Endothelial cell (in vitro differentiated cells): ENCODE measurements around the gene XRCC4. TPM values are rescaled to one million over a fixed set of nuclear protein-coding genes. Genes with fewer than 3 reads are reported as not detected.

Experiments used
- DNase-seq: peaks from one replicate; pipeline ENCODE4 v3.0.0; 2021; ENCODE audit warnings: low spot score
- H3K27ac Mint-ChIP-seq: one replicate; pipeline ENCODE4 v1.8.0; 2021; ENCODE audit warnings: mixed read lengths, inconsistent platforms; ENCODE audit not compliant: unreplicated experiment
- H3K27me3 Mint-ChIP-seq: one replicate; pipeline ENCODE4 v1.8.0; 2021; ENCODE audit warnings: mild to moderate bottlenecking, moderate library complexity, mixed read lengths, inconsistent platforms; ENCODE audit not compliant: unreplicated experiment
- H3K36me3 Mint-ChIP-seq: one replicate; pipeline ENCODE4 v1.8.0; 2021; ENCODE audit warnings: mild to moderate bottlenecking, low read depth, mixed read lengths, inconsistent platforms; ENCODE audit not compliant: unreplicated experiment
- H3K4me1 Mint-ChIP-seq: one replicate; pipeline ENCODE4 v1.8.0; 2021; ENCODE audit warnings: mild to moderate bottlenecking, mixed read lengths, inconsistent platforms; ENCODE audit not compliant: unreplicated experiment
- H3K4me3 Mint-ChIP-seq: one replicate; pipeline ENCODE4 v1.8.0; 2021; ENCODE audit warnings: mild to moderate bottlenecking, mixed read lengths, inconsistent platforms; ENCODE audit not compliant: unreplicated experiment
- H3K9me3 Mint-ChIP-seq: one replicate; pipeline ENCODE4 v1.8.0; 2021; ENCODE audit warnings: mixed read lengths, inconsistent platforms; ENCODE audit not compliant: unreplicated experiment
- total RNA-seq: library from RNA; stranded (reverse); fragmentation: NEBNext Ultra II Directional; extraction: Animal tissue kit (Norgen Biotek cat#: 25700); gene quantifications from one replicate; pipeline ENCODE4 v1.2.1, GENCODE V29; 2021; ENCODE audit not compliant: unreplicated experiment
- TF ChIP-seq, protein P1 (sequence below): fragments of 200-600 bp; sonication (generic); IDR thresholded peaks from one replicate; pipeline ENCODE4 v1.5.0; 2021; ENCODE audit warnings: antibody characterized with exemption; ENCODE audit not compliant: unreplicated experiment

The XRCC4 gene
- total RNA-seq, 1 donor from 2014 or later = 6.8 TPM

- no peak for DNase-seq
- Mint-ChIP-seq H3K4me3 (no peak overlapping the region), H3K27me3 (peaks cover 4% of the 10 kb centered on the region), H3K36me3 (peaks cover 6% of the 10 kb centered on the region), H3K4me1 (no peaks in the 10 kb centered on the region), H3K9me3 (no peaks in the 10 kb centered on the region), H3K27ac (no peak overlapping the region)
- TF ChIP-seq, protein P1, sequence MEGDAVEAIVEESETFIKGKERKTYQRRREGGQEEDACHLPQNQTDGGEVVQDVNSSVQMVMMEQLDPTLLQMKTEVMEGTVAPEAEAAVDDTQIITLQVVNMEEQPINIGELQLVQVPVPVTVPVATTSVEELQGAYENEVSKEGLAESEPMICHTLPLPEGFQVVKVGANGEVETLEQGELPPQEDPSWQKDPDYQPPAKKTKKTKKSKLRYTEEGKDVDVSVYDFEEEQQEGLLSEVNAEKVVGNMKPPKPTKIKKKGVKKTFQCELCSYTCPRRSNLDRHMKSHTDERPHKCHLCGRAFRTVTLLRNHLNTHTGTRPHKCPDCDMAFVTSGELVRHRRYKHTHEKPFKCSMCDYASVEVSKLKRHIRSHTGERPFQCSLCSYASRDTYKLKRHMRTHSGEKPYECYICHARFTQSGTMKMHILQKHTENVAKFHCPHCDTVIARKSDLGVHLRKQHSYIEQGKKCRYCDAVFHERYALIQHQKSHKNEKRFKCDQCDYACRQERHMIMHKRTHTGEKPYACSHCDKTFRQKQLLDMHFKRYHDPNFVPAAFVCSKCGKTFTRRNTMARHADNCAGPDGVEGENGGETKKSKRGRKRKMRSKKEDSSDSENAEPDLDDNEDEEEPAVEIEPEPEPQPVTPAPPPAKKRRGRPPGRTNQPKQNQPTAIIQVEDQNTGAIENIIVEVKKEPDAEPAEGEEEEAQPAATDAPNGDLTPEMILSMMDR = no peak
Observed at GRCh38 chr5:83044926-83045325, 32.4 kb upstream of the XRCC4 start.

- H3K4me3 Mint-ChIP-seq = no peak overlapping the region
- no peaks in the 10 kb centered on the region for H3K9me3 Mint-ChIP-seq
- H3K27ac Mint-ChIP-seq = no peak overlapping the region
- H3K27me3 Mint-ChIP-seq = peaks cover 2% of the 10 kb centered on the region
- no peak for DNase-seq
- no peaks in the 10 kb centered on the region for H3K4me1 Mint-ChIP-seq
- peaks cover 4% of the 10 kb centered on the region for H3K36me3 Mint-ChIP-seq
- TF ChIP-seq, protein P1 = no peak
Observed at GRCh38 chr5:83048277-83048676, 29.1 kb upstream of the XRCC4 start.

GRCh38 chr5:83048811-83049210, 28.5 kb upstream of the XRCC4 start:
- Mint-ChIP-seq H3K4me3 (no peak overlapping the region), H3K4me1 (no peaks in the 10 kb centered on the region), H3K27ac (no peak overlapping the region), H3K36me3 (peaks cover 4% of the 10 kb centered on the region), H3K9me3 (no peaks in the 10 kb centered on the region), H3K27me3 (peaks cover 2% of the 10 kb centered on the region)
- TF ChIP-seq, protein P1 = no peak
- no peak for DNase-seq

GRCh38 chr5:83049370-83049885, 27.9 kb upstream of the XRCC4 start:
- DNase-seq = no peak
- H3K27me3 Mint-ChIP-seq = peaks cover under 1% of the 10 kb centered on the region
- H3K27ac Mint-ChIP-seq = no peak overlapping the region
- H3K4me3 Mint-ChIP-seq = no peak overlapping the region
- no peaks in the 10 kb centered on the region for H3K9me3 Mint-ChIP-seq
- H3K36me3 Mint-ChIP-seq = peaks cover 8% of the 10 kb centered on the region
- H3K4me1 Mint-ChIP-seq = peaks cover 4% of the 10 kb centered on the region
- TF ChIP-seq, protein P1 = no peak

DNA sequence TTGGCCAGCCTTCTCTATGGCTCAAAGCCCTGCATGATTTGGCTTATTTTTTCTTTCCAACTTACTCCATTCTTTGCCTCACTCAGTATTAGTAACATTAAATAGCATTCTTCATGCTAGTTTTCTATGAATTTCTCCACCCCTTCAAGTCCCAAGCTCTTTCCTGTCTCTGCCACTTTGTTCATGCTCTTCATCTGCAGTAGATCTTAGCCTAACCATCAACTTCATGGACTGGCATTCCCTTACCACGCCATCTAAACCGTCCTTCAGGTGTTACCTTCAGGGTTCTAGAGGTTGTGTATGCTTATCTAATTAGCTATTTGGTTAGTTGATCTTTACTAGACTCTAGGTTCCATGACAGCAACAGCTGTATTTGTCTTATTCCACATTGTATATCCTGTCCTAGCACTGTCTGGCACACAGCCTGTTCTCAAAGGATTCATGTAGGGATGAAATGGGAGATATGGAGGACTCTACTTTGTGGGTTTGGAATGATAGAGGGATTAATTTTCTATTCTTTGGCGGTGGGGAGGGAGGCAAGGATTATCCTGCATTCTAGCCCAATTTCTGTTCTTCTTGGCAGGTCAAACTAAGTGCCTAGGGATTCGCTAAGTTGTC, 26.5 kb upstream of the XRCC4 start:
- DNase-seq = no peak
- Mint-ChIP-seq H3K4me3 (no peak overlapping the region), H3K27ac (no peak overlapping the region), H3K36me3 (peaks cover 9% of the 10 kb centered on the region), H3K4me1 (peaks cover 4% of the 10 kb centered on the region), H3K9me3 (no peaks in the 10 kb centered on the region), H3K27me3 (no peaks in the 10 kb centered on the region)
- TF ChIP-seq, protein P1 = no peak
